ENCODE measurements around the gene DAG1.

Gene DAG1

DNA sequence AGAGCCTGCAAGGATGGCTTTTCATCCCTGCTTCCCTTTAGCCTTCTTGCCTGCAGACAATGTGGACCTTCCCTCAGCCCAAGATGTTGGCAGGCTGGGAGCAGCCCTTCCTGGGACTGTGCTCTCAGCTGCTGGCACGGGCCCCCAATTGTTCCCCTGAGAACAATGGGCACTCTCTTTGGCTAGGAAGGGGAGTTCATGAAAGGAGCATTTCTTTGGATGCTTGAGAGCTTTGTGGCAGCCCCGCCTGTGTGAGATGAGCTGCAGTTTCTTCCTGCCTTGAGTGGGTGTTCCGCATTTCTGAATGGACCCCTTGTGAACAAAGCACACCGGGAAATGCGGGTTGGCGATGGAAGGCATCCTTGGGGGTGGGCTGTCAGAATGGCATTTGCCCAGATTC is 49.2 kb downstream of the DAG1 start:
- no peak for DNase-seq

DNA sequence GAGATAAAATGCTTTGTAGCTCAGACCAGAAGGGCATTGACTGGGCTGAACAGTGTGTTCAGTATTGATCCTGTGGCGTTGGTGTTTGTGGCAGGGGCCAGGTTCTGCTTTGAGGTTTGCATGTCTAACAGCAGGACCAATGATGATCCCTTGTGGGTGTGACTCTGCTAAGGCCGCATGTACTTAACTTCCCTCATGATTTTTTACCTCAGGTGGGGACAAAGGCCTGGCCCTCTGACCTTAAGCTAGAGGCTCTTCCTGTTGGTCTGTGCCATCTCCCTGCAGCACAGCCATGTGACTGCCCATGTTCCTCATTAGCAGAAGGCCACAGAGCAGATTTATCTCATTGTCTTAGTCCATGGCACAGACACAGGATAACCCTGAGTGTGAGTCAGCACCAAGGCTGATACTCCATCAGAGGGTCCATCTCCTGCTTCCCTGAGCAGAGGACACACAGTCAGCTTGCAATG is 49.9 kb downstream of the DAG1 start:
- no peak for DNase-seq

DNA sequence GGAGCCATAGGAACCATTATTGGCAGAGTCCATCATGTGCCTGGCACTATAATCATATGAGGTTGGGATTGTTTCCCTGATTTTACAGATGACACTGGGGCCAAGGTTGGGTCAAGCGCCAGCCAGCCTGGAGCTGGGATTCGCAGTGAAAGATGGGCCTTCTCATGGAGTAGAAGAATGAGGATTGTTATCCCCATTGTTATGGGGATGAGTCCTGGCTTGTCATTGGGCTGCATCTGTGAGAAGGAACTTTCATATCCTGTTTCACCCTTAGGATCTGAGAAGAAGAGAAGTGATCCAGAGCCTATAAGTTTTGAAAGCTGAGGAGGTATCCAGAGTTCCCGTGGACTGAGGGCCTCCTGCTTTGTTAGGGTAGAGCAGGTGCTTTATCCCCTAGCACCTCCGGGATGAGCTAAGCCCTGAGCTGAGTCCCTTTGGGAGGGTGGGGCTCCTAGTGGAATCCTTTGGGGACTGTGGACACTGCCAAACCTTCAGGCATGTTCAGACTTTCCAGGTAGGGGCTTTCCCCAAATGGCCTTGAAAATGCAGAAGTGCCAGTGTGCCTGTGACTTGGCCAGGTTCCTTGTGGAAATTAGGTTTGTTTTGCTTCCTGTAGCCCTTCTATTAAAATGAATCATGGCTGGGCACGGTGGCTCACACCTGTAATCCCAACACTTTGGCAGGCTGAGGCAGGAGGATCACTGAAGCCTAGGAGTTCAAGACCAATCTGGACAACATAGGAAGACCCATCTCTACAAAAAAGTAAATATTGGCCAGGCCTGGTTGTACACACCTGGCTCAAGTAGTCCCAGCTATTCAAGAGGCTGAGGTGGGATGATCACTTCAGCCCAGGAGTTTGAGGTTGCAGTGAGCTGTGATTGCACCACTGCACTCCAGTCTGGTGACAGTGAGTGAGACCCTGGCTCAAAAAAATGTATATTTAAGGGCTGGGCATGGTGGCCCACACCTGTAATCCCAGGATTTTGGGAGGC is 54.0 kb downstream of the DAG1 start:
- no peak for DNase-seq

DNA sequence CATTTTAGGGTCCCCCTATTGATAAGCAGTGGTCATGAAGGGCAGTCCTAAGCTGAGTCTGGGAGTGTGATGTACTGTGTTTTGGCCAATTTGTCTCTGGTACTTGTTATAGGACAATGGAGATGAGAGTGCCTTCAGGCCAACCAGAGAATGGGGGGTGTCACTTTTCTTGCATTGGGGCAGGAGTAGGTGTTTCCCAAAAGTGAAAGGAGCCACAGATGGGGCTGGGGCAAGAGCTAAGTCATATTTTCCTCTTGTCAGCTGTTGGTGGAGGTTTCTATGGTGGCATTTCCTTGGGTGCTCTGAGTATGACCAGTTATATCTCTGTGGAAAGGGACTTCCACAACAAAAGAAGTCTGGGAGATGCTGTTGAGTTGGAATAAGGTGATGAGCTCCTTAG is 59.5 kb downstream of the DAG1 start:
- DNase-seq = no peak

DNA sequence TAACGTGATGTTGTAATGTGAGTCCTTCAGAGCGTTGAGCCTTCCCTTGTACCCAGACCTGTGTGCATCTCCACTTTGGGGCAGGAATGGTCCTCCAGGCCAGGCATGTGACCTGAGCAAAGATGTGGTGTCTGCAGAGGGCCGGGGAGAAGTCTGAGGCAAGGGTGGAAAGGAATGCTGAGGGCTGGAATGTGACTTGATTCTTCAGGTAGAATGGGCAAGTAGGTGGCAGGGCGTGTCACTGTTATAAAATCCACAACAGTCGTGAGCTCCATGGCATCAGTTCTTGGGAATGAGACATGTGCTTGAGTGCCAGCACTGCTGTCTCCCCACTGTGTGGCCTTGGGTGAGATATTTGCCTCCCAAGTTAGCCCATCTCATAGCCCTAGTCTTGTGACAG is 60.2 kb downstream of the DAG1 start:
- DNase-seq = no peak

DNA sequence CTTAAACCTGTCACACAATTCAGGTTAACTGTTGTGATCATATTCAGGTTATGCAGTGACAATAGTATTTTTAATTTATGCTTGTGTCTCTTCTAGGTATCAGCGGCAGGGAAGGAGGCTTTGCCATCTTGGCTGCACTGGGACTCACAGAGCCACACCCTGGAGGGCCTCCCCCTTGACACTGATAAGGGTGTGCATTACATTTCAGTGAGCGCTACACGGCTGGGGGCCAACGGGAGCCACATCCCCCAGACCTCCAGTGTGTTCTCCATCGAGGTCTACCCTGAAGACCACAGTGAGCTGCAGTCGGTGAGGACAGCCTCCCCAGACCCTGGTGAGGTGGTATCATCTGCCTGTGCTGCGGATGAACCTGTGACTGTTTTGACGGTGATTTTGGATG is 60.6 kb downstream of the DAG1 start:
- DNase-seq = no peak

DNA sequence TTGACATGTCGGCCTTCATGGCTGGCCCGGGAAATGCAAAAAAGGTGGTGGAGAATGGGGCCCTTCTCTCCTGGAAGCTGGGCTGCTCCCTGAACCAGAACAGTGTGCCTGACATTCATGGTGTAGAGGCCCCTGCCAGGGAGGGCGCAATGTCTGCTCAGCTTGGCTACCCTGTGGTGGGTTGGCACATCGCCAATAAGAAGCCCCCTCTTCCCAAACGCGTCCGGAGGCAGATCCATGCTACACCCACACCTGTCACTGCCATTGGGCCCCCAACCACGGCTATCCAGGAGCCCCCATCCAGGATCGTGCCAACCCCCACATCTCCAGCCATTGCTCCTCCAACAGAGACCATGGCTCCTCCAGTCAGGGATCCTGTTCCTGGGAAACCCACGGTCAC is 61.2 kb downstream of the DAG1 start:
- DNase-seq = no peak

DNA sequence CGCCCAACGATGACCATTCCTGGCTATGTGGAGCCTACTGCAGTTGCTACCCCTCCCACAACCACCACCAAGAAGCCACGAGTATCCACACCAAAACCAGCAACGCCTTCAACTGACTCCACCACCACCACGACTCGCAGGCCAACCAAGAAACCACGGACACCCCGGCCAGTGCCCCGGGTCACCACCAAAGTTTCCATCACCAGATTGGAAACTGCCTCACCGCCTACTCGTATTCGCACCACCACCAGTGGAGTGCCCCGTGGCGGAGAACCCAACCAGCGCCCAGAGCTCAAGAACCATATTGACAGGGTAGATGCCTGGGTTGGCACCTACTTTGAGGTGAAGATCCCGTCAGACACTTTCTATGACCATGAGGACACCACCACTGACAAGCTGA is 61.6 kb downstream of the DAG1 start:
- no peak for DNase-seq

DNA sequence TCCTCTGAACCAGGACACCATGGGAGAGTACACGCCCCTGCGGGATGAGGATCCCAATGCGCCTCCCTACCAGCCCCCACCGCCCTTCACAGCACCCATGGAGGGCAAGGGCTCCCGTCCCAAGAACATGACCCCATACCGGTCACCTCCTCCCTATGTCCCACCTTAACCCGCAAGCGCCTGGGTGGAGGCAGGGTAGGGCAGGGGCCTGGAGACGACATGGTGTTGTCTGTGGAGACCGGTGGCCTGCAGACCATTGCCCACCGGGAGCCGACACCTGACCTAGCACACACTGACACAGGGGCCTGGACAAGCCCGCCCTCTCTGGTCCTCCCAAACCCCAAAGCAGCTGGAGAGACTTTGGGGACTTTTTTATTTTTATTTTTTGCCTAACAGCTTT is 63.0 kb downstream of the DAG1 start:
- no peak for DNase-seq

DNA sequence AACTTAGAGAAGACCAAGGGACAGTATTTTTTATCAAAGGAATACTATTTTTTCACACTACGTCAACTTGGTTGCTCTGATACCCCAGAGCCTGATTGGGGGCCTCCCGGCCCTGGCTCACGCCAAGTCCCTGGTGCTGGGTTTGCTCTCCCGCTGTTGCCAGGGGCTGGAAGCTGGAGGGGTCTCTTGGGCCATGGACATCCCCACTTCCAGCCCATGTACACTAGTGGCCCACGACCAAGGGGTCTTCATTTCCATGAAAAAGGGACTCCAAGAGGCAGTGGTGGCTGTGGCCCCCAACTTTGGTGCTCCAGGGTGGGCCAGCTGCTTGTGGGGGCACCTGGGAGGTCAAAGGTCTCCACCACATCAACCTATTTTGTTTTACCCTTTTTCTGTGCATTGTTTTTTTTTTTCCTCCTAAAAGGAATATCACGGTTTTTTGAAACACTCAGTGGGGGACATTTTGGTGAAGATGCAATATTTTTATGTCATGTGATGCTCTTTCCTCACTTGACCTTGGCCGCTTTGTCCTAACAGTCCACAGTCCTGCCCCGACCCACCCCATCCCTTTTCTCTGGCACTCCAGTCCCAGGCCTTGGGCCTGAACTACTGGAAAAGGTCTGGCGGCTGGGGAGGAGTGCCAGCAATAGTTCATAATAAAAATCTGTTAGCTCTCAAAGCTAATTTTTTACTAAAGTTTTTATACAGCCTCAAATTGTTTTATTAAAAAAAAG is 63.9 kb downstream of the DAG1 start:
- DNase-seq = no peak

DNA sequence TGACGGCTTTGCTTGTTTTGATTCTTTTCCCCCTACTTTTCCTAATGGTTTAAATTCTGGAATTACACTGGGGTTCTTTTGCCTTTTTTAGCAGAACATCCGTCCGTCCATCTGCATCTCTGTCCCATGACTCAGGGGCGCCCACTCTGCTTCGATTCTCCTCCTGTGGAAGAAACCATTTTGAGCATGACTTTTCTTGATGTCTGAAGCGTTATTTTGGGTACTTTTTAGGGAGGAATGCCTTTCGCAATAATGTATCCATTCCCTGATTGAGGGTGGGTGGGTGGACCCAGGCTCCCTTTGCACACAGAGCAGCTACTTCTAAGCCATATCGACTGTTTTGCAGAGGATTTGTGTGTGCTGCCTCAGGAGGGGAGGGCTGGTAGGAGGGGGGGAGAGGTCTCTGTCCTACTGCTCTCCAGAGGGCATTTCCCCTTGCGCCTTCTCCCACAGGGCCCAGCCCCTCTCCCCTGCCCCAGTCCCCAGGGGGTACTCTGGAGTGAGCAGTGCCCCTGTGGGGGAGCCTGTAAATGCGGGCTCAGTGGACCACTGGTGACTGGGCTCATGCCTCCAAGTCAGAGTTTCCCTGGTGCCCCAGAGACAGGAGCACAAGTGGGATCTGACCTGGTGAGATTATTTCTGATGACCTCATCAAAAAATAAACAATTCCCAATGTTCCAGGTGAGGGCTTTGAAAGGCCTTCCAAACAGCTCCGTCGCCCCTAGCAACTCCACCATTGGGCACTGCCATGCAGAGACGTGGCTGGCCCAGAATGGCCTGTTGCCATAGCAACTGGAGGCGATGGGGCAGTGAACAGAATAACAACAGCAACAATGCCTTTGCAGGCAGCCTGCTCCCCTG is 64.7 kb downstream of the DAG1 start:
- DNase-seq = no peak

DNA sequence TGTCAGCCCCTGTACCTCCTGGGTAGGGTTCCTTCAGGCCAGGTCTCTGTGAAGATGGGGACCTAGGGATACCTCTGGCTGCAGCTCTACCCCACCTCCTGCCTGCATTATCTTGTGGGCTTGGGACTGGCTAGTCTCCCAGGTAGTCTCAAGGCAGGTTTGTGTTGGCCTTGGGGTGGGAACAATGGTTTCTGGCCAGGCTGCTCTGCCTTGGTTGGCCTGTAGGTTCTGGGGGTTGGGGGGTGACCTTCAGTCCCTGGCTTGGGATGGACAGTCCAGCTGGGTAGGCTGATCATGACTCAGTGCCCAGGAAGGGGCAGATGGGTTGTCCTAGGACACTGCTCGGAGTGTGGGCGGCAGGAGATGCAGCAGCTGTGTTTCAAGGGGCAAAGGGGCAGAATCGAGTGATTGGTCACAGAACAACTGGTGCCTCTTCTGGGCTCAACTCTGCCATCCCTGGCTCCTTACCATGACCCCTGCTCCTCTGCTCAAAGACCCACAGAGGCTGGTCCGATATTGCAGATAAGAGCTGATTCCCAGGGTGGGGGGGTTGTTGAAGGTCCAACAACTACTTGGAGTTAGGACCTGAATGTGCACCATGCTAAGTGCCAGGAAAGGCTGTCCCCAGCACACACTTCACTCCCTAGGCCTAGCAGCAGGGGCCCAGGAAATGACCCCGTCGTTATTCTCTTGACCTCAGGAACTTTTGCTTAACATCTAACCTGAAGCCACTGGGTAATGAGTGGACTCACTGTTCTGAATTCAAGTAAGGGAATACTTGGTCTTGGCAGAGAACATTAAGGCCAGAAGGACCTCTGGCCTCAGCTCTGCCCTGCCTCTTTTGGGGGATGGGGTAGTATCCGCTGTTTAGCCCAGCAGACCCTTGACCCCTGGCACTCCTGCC is 66.2 kb downstream of the DAG1 start:
- no peak for DNase-seq

DNA sequence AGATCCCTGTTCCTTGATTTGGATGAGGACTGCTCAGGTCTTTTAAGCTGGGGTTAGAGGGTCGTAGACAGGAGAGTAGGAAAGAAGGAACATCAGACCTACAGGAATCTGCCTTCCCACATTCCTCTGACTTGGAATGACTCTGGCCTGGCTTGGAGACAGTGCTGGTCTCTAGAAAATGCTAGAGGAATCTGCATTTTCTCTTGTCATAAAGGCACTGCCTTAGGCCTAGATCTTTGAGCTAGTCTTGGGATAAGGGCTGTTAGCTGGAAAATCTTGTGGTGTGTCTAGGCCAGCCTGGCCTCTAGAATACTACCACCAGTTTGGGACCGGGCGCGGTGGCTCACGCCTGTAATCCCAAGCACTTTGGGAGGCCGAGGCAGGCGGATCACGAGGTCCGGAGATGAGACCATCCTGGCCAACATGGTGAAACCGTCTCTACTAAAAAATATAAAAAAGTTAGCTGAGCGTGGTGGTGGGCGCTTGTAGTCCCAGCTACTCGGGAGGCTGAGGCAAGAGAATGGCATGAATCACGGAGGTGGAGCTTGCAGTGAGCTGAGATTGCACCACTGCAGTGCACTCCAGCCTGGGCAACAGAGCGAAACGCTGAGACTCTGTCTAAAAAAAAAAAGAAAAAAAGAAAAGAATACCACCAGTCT is 66.9 kb downstream of the DAG1 start:
- DNase-seq = no peak

DNA sequence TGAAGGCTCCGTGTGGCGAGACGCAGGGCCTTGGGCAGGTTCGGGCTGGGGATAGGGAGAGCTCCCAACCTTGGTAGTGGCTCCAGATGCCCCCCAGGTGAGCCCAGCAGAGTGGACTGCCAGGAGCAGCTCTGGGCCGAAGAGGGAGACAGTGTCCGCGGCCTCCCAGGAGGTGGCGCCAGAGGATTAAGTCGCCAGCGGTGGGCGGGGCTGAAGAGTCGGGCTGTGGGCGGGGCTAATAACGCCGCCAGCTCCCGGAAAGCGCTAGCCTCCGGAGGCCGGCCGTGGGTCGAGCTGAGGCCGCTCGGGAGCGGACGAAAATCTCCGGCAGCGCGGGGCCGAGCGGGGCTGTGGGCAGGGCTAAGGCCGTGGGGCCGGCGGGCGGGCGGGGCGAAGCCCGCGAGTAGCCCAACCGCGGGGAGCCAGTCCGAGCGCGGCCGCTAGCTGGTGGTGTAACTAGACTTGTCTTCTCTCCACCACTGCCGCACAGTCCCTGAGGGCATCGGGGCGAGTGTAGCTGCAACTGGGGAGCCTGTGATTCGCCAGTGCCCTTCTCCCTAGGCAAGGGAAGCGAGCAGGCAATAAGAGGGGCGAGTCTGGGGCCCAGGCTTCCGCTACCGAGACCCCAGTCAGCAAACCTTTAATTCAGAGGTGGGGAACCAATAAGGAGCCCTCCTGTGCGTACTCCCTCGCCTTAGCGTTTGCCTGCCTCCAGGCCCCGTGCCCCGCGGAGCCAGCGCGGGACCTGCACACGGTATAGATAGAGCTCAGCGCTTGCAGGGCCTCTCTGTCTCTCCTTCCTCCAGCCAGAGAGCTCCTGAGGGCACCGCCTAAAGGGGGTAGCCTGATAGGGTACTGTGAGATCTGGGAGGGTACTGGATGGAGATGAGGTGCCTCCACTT is 69.8 kb downstream of the DAG1 start:
- peak; percentile 93 for DNase-seq

DNA sequence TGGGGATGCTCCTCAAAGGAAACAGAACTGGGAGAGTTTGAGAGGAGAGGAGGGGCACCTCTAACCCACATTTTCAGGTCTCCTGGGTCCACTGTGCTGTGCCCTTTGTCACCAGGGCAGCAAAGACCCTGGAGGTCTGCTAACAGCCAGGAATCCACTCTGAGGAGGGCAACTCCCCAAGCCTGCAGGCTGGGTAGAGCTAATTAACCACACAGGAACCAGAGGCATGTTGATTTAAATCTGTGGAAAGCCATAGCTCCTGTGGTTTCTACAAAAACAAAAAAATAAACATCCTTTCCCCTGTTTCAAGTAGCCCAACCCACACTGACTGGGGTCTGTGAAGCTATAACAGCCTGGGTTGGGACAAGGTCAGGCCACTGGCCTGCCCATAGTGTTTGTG is 82.0 kb downstream of the DAG1 start:
- no peak for DNase-seq

DNA sequence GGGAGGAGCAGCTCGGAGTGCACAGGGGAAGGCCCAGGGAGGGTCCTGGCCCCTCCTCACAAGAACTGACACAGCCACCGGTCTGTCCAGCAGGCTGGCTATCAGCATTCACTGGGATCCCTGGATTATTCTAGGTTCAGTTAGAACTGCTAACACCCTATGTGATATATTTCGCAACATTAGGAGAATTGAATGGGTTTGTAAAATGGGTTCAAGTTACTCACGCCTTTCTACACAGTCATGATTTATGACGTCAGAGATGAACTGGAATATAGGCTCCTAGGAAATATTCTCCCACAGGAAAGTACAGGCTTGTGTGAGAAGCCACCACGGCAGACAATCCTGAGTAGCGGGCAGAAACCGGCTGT is 83.2 kb downstream of the DAG1 start:
- peak; percentile 40 for DNase-seq

DNA sequence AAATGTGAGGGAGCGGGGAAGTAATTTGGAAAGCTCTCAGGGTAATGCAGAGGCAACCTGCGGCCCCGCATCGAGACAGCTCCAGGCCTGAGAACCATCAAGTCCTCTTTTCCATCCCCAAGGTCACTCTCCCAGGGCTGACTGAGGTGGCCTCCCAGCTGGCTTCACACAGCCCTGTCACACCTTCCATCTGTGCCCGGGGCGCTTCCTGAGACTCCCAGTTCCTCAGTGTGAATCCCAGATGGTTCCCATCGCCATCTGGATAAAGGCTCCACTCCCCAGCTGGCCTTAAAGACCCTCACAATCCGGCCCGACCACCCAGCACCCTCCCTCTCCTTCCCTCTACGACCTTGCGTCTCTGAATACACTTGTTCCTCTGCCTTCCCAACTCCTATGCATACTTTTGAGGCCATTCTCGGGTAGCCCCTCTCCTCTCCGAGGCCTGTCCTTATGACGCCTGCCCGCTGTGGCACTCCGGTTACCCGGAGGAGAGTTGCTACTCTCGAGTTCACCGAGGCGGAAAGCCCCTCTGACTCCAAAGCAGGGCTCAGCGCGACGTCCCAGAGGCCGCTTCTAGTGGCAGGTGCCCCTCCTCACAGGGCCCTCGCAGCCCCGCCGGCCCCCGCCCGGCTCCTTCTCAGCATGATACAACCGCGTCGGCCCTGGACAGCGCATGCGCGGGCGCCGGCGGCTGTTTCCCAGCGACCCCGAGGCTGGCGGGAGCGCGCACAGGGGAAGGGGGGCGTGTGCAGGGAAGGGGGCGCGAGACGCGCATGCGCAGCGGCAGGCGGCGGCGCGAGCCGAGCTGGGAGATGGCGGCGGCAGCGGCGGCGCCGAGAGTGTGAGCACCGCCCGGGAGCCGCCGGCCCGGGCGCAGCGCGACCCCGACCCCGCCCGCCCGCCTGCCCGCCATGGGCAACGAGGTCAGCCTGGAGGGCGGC is 83.9 kb downstream of the DAG1 start, which contains the start of gene BSN:
Gene BSN, plus strand, starts transcription at position 786 of the 941 bp plus-strand sequence. Its CDS starts 126 bp downstream, at position 912.
- peak; percentile 90 for DNase-seq

DNA sequence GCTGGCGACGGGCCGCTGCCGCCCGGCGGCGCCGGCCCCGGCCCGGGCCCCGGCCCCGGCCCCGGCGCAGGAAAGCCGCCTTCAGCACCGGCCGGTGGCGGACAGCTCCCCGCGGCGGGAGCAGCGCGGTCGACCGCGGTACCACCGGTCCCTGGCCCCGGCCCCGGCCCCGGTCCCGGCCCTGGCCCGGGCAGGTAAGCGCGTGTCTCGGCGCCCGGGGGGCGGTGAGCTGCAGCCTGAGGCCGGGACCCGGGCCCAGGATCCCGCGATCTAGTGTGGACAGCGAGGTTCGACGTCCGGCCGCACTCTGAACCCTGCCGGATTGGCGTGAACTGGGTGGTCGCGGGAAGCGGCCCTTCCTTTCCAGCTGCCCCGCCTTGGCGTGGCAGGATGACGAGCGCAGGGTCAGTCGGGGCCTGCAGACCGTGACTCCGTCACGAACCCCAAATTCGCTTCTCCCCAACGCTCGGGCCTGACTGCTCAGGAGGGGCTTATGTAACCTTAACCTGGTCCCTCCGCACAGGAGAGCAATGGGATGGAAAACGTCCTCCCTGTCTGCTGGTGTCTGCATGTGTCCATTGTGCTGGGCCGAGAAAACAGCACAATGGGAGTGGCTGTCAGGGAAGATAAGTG is 84.7 kb downstream of the DAG1 start:
- DNase-seq = no peak
